HS-27A (cell line): ENCODE data around the gene ZBTB49.

Experiments used
- DNase-seq: peaks from one replicate; pipeline ENCODE4 v3.0.0-alpha.2; 2012; ENCODE audit warnings: low read depth, missing footprints

Gene ZBTB49

GRCh38 chr4:4284827-4285618 lies 5.0 kb upstream of the ZBTB49 start:
- peak; percentile 15 for DNase-seq

- DNase-seq, result no peak
Observed at GRCh38 chr4:4288098-4288497, 2.0 kb upstream of the ZBTB49 start.

- no peak for DNase-seq
Observed at GRCh38 chr4:4289055-4289454, 996 bp upstream of the ZBTB49 start.

- DNase-seq, result peak; percentile 8
Observed at GRCh38 chr4:4289597-4289940, 482 bp upstream of the ZBTB49 start.

- DNase-seq, result no peak
Observed at GRCh38 chr4:4293279-4293678, 3.2 kb downstream of the ZBTB49 start.

- DNase-seq, result no peak
Observed at GRCh38 chr4:4296283-4296846, 6.3 kb downstream of the ZBTB49 start.

GRCh38 chr4:4299006-4299405 lies 9.0 kb downstream of the ZBTB49 start:
- no peak for DNase-seq

GRCh38 chr4:4302001-4302400 lies 11.9 kb downstream of the ZBTB49 start:
- no peak for DNase-seq

GRCh38 chr4:4302416-4302815 lies 12.4 kb downstream of the ZBTB49 start:
- DNase-seq, result no peak

GRCh38 chr4:4306920-4307319 lies 16.9 kb downstream of the ZBTB49 start:
- no peak for DNase-seq

GRCh38 chr4:4308800-4309441 lies 18.9 kb downstream of the ZBTB49 start:
- no peak for DNase-seq

GRCh38 chr4:4311193-4311592 lies 21.1 kb downstream of the ZBTB49 start:
- DNase-seq, result no peak

GRCh38 chr4:4315461-4316149 lies 25.6 kb downstream of the ZBTB49 start:
- no peak for DNase-seq

- DNase-seq, result no peak
Observed at GRCh38 chr4:4316150-4316495, 26.1 kb downstream of the ZBTB49 start.

- DNase-seq, result no peak
Observed at GRCh38 chr4:4317496-4318232, 27.6 kb downstream of the ZBTB49 start.

GRCh38 chr4:4320528-4320927 lies 30.5 kb downstream of the ZBTB49 start:
- no peak for DNase-seq

GRCh38 chr4:4320951-4321714 lies 31.1 kb downstream of the ZBTB49 start:
- DNase-seq, result no peak

GRCh38 chr4:4321951-4322688 lies 32.1 kb downstream of the ZBTB49 start:
- DNase-seq, result no peak

GRCh38 chr4:4323705-4324534 lies 33.9 kb downstream of the ZBTB49 start:
- DNase-seq, result no peak

GRCh38 chr4:4325321-4325720 lies 35.3 kb downstream of the ZBTB49 start:
- no peak for DNase-seq
